ENCODE measurements around the gene MEI1. TPM values are rescaled to one million over a fixed set of nuclear protein-coding genes. Genes with fewer than 3 reads are reported as not detected.

The MEI1 gene
- total RNA-seq, 1 donor from 2014 or later: 0.64 TPM

DNA sequence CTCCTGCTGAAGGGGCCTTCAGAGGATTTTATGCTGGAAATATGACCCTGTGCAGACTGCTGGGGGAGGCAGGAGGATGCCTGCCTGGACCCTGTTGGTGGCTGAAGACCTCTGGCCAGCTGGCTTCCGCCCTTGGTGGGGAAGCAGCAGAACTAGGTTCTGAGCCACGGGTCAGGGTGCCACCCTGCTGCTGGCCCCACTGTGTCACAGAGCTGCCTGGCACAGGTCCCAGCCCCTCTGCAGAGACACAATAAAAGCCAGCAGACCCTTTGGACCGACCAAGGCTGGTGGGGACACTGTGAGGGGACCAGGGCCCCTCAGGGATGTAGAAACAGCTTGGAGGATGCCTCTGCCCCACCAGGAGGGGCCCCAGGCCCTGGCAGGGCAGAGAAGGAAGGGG lies 126.7 kb downstream of the MEI1 start:
- H3K4me2 ChIP-seq (ENCODE audit: low read length): no peak overlapping the region
- no peak overlapping the region for H3K27ac Mint-ChIP-seq (ENCODE audit: unreplicated experiment)

DNA sequence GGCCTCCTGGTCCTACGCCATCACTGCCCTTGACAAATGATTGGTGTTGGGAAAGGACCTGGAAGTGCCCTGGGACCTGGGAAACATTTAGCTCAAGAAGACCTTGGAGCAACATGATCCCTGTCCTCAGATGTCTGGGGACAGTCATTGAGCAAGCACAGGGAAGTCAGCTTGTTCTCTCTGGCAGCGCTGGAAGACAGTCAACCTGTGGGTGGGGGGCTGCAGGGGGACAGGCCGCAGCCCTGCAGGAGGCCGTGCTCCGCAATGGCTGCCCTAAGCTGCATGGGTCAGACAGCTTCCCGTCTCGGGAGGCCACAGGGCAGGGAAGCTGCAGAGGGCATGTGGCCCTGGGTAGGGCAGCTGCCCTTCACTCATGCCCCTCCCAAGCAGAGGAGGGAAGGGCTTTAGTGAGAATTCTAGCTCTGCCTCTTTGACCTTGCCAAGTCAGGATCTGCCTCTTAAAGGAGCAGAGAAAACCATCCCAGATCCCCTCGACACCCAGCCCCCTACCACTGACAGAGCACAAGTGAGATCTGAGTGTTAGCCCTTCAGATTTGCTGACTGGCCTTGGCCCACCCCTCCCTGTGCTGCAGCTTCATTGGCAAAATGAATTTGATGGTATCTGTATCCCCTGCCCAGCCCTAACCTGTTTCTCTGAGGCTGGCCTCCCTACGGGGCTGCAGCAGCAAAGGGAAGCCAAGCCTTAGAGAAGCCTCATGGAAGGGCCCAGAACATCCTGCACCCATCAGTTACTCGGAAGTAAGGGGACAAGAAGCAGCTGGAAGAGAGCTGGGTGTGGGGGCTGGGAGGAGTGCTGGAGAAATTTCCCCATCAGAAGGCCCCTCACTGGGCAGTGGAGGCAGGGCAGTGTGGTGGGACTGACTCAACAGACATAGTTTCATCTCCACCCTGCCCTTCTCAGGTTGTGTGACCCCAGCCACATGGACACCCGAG lies 127.4 kb downstream of the MEI1 start:
- TF ChIP-seq, protein P1, sequence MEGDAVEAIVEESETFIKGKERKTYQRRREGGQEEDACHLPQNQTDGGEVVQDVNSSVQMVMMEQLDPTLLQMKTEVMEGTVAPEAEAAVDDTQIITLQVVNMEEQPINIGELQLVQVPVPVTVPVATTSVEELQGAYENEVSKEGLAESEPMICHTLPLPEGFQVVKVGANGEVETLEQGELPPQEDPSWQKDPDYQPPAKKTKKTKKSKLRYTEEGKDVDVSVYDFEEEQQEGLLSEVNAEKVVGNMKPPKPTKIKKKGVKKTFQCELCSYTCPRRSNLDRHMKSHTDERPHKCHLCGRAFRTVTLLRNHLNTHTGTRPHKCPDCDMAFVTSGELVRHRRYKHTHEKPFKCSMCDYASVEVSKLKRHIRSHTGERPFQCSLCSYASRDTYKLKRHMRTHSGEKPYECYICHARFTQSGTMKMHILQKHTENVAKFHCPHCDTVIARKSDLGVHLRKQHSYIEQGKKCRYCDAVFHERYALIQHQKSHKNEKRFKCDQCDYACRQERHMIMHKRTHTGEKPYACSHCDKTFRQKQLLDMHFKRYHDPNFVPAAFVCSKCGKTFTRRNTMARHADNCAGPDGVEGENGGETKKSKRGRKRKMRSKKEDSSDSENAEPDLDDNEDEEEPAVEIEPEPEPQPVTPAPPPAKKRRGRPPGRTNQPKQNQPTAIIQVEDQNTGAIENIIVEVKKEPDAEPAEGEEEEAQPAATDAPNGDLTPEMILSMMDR (IDR thresholded peaks at IDR 0.05; ENCODE audit: insufficient read depth, low read depth, low read length): no peak
- TF ChIP-seq EZH2 (IDR thresholded peaks at IDR 0.05; ENCODE audit: insufficient read depth, low read length): no peak
- Histone ChIP-seq H3K4me1 (ENCODE audit: insufficient read depth, low read length) (peaks cover 24% of the 10 kb centered on the region), H3K9me3 (ENCODE audit: insufficient read depth, low read depth, low read length) (no peaks in the 10 kb centered on the region), H3K4me3 (ENCODE audit: insufficient read depth, low read depth, low read length) (no peak overlapping the region), H4K20me1 (ENCODE audit: insufficient read depth, low read length) (no peaks in the 10 kb centered on the region), H3K36me3 (ENCODE audit: insufficient read depth, low read length) (no peaks in the 10 kb centered on the region), H3K79me2 (ENCODE audit: insufficient read depth, low read length) (no peaks in the 10 kb centered on the region), H3K27ac (ENCODE audit: low read depth, low read length) (no peak overlapping the region), H2AFZ (ENCODE audit: low read depth, low read length) (no peak overlapping the region), H3K4me2 (ENCODE audit: low read length) (no peak overlapping the region), H3K9ac (ENCODE audit: low read length) (no peak overlapping the region), H3K27me3 (ENCODE audit: insufficient read depth, low read length) (no peaks in the 10 kb centered on the region)
- FAIRE-seq: no peak
- no peak overlapping the region for H3K4me3 Mint-ChIP-seq (ENCODE audit: unreplicated experiment)
- no peak for DNase-seq (ENCODE audit: low read depth)
- H3K9me3 Mint-ChIP-seq (ENCODE audit: unreplicated experiment): peaks cover 2% of the 10 kb centered on the region
- peaks cover 4% of the 10 kb centered on the region for H3K36me3 Mint-ChIP-seq (ENCODE audit: low read depth, unreplicated experiment)
- no peaks in the 10 kb centered on the region for H3K27me3 Mint-ChIP-seq (ENCODE audit: low read depth, unreplicated experiment)
- peaks cover 31% of the 10 kb centered on the region for H3K4me1 Mint-ChIP-seq (ENCODE audit: low read depth, unreplicated experiment)
- no peak overlapping the region for H3K27ac Mint-ChIP-seq (ENCODE audit: unreplicated experiment)

More for the DNA sequence above, 126.7 kb downstream of the MEI1 start:
- H3K4me1 Mint-ChIP-seq (ENCODE audit: low read depth, unreplicated experiment): peaks cover 35% of the 10 kb centered on the region
- FAIRE-seq (no peak), DNase-seq (ENCODE audit: low read depth) (no peak)
- Histone ChIP-seq H3K27me3 (ENCODE audit: insufficient read depth, low read length) (no peaks in the 10 kb centered on the region), H3K79me2 (ENCODE audit: insufficient read depth, low read length) (no peaks in the 10 kb centered on the region), H3K27ac (ENCODE audit: low read depth, low read length) (no peak overlapping the region), H2AFZ (ENCODE audit: low read depth, low read length) (no peak overlapping the region), H3K4me3 (ENCODE audit: insufficient read depth, low read depth, low read length) (no peak overlapping the region), H3K36me3 (ENCODE audit: insufficient read depth, low read length) (no peaks in the 10 kb centered on the region), H3K9ac (ENCODE audit: low read length) (no peak overlapping the region), H3K4me1 (ENCODE audit: insufficient read depth, low read length) (peaks cover 24% of the 10 kb centered on the region), H4K20me1 (ENCODE audit: insufficient read depth, low read length) (no peaks in the 10 kb centered on the region), H3K9me3 (ENCODE audit: insufficient read depth, low read depth, low read length) (no peaks in the 10 kb centered on the region)
- H3K4me3 Mint-ChIP-seq (ENCODE audit: unreplicated experiment): no peak overlapping the region
- peaks cover 4% of the 10 kb centered on the region for H3K36me3 Mint-ChIP-seq (ENCODE audit: low read depth, unreplicated experiment)
- TF ChIP-seq, protein P1 (IDR thresholded peaks at IDR 0.05; ENCODE audit: insufficient read depth, low read depth, low read length): no peak
- no peak for TF ChIP-seq EZH2 (IDR thresholded peaks at IDR 0.05; ENCODE audit: insufficient read depth, low read length)
- peaks cover 2% of the 10 kb centered on the region for H3K9me3 Mint-ChIP-seq (ENCODE audit: unreplicated experiment)
- H3K27me3 Mint-ChIP-seq (ENCODE audit: low read depth, unreplicated experiment): no peaks in the 10 kb centered on the region

DNA sequence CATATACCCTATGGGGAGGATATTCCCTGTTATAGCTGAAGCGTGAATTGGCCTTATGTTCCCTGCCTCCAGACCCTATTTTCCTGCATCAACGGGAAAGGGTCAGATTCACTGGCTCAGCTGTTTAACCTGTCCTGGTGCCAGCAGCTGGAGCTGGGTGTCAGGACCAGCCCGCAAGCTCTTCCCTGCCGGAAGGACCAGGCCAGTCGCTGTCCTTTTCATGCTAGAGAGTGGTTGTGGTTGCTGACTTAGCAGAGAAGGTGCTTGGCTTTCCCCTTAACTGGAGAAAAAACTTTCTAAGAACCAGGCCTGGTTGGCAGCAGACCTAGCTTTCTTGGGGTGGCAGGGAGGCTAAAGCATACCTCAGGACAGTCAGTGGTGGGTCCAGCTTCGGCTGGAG lies 128.4 kb downstream of the MEI1 start:
- Mint-ChIP-seq H3K9me3 (ENCODE audit: unreplicated experiment) (peaks cover 2% of the 10 kb centered on the region), H3K27ac (ENCODE audit: unreplicated experiment) (no peak overlapping the region), H3K4me1 (ENCODE audit: low read depth, unreplicated experiment) (peaks cover 33% of the 10 kb centered on the region), H3K4me3 (ENCODE audit: unreplicated experiment) (no peak overlapping the region), H3K36me3 (ENCODE audit: low read depth, unreplicated experiment) (peaks cover 4% of the 10 kb centered on the region), H3K27me3 (ENCODE audit: low read depth, unreplicated experiment) (no peaks in the 10 kb centered on the region)
- Histone ChIP-seq H3K27me3 (ENCODE audit: insufficient read depth, low read length) (no peaks in the 10 kb centered on the region), H3K9ac (ENCODE audit: low read length) (no peak overlapping the region), H3K4me1 (ENCODE audit: insufficient read depth, low read length) (peaks cover 20% of the 10 kb centered on the region), H2AFZ (ENCODE audit: low read depth, low read length) (no peak overlapping the region), H3K9me3 (ENCODE audit: insufficient read depth, low read depth, low read length) (no peaks in the 10 kb centered on the region), H3K36me3 (ENCODE audit: insufficient read depth, low read length) (no peaks in the 10 kb centered on the region), H4K20me1 (ENCODE audit: insufficient read depth, low read length) (no peaks in the 10 kb centered on the region), H3K79me2 (ENCODE audit: insufficient read depth, low read length) (no peaks in the 10 kb centered on the region), H3K27ac (ENCODE audit: low read depth, low read length) (no peak overlapping the region), H3K4me3 (ENCODE audit: insufficient read depth, low read depth, low read length) (no peak overlapping the region), H3K4me2 (ENCODE audit: low read length) (no peak overlapping the region)
- DNase-seq (ENCODE audit: low read depth) (no peak), FAIRE-seq (no peak)
- TF ChIP-seq, protein P1 (IDR thresholded peaks at IDR 0.05; ENCODE audit: insufficient read depth, low read depth, low read length): no peak
- no peak for TF ChIP-seq EZH2 (IDR thresholded peaks at IDR 0.05; ENCODE audit: insufficient read depth, low read length)
